Endothelial cell of umbilical vein (primary cell): ENCODE measurements around the gene ALKBH5. TPM values are rescaled to one million over a fixed set of nuclear protein-coding genes. Genes with fewer than 3 reads are reported as not detected.
A peak's percentile ranks its signal among the peaks of the same experiment; 100 is the strongest.

Source experiments
- BruUV-seq: library from RNA; stranded (reverse); fragments of 400-500 nt; replicated peaks from 2 replicates; lab custom pipeline; 2021; lab: Mats Ljungman, UMichigan
- CTCF ChIA-PET: fragments of 300-600, 350-600 bp; sonication (Branson Sonifier 250); formaldehyde crosslinking; loops from one replicate; lab custom pipeline; 2021; ENCODE audit warnings: antibody characterized with exemption, inconsistent platforms; lab: Charles Lee
- POLR2A ChIA-PET: fragments of 300-600, 350-600 bp; sonication (Branson Sonifier 250); formaldehyde crosslinking; loops from one replicate; lab custom pipeline; 2021; ENCODE audit warnings: antibody characterized with exemption, inconsistent platforms; lab: Charles Lee
- DNase-seq: peaks from one replicate; pipeline ENCODE4 v3.0.0-alpha.2; 2011; ENCODE audit warnings: low read depth, low spot score
- FAIRE-seq: peaks from 2 replicates; lab custom pipeline; 2011; peaks lifted over from hg19 to GRCh38; lab: Jason Lieb, UNC
- H2AFZ ChIP-seq: 2 replicates; pipeline ENCODE4 v1.6.0; 2012; ENCODE audit warnings: low read depth, low read length, control low read depth, inconsistent platforms
- H3K27ac ChIP-seq: 2 replicates; pipeline ENCODE4 v1.5.1; 2011; ENCODE audit warnings: low read depth, mild to moderate bottlenecking, control low read depth, low read length, moderate library complexity; ENCODE audit not compliant: insufficient read depth
- H3K27me3 ChIP-seq, 2 experiments: 2 replicates each; pipeline versions ENCODE4 v1.6.0 to v1.6.1; 2011; ENCODE audit warnings: low read length in 2 of 2, mixed read lengths in 1 of 2; ENCODE audit not compliant: control insufficient read depth in 2 of 2, insufficient read depth in 2 of 2
- H3K36me3 ChIP-seq, 2 experiments: 2 replicates in 1 of 2; 3 replicates in 1 of 2; pipeline ENCODE4 v1.5.1; 2011; ENCODE audit warnings: low read length in 2 of 2, mild to moderate bottlenecking in 1 of 2, moderate library complexity in 1 of 2; ENCODE audit not compliant: control insufficient read depth in 2 of 2, insufficient read depth in 2 of 2; ENCODE audit errors: extremely low read depth in 1 of 2
- H3K4me1 ChIP-seq: 3 replicates; pipeline ENCODE4 v1.5.1; 2011; ENCODE audit warnings: mild to moderate bottlenecking, low read length; ENCODE audit not compliant: control insufficient read depth, insufficient read depth; ENCODE audit errors: extremely low read depth
- H3K4me2 ChIP-seq: 2 replicates; pipeline ENCODE4 v1.6.1; 2011; ENCODE audit warnings: low read length, control low read depth, mixed read lengths; ENCODE audit not compliant: insufficient read depth
- H3K4me3 ChIP-seq, 3 experiments: fragments of 200-600 bp in 1 of 3; sonication (generic), shearing (Covaris generic) in 1 of 3; replicated peaks in 1 of 3; 2 replicates each; pipeline ENCODE4 v1.5.1; 2011 to 2016; ENCODE audit warnings: control low read depth in 3 of 3, low read length in 3 of 3, mild to moderate bottlenecking in 2 of 3, inconsistent platforms in 1 of 3, low read depth in 1 of 3, moderate library complexity in 1 of 3; ENCODE audit not compliant: insufficient read depth in 1 of 3
- H3K79me2 ChIP-seq: 2 replicates; pipeline ENCODE4 v1.6.0; 2012; ENCODE audit warnings: low read length, inconsistent platforms; ENCODE audit not compliant: control insufficient read depth, insufficient read depth
- H3K9ac ChIP-seq: replicated peaks from 2 replicates; pipeline ENCODE3; 2011; ENCODE audit warnings: low read length, control low read depth; ENCODE audit not compliant: insufficient read depth; ENCODE audit errors: extremely low read depth
- H3K9me1 ChIP-seq: replicated peaks from 3 replicates; pipeline ENCODE4 v1.6.0; 2011; ENCODE audit warnings: mild to moderate bottlenecking, low read length; ENCODE audit not compliant: control insufficient read depth, insufficient read depth; ENCODE audit errors: extremely low read depth
- H3K9me3 ChIP-seq: replicated peaks from 2 replicates; pipeline ENCODE4 v1.5.1; 2012; ENCODE audit warnings: low read length, inconsistent platforms; ENCODE audit not compliant: control insufficient read depth, insufficient read depth
- H4K20me1 ChIP-seq: replicated peaks from 2 replicates; pipeline ENCODE3; 2011; ENCODE audit warnings: mild to moderate bottlenecking, low read length; ENCODE audit not compliant: control insufficient read depth, insufficient read depth; ENCODE audit errors: extremely low read depth
- EZH2 ChIP-seq: IDR thresholded peaks from 2 replicates; pipeline ENCODE4 v1.6.1; 2012; ENCODE audit warnings: borderline replicate concordance, low read depth, mild to moderate bottlenecking, moderate library complexity, low read length, inconsistent platforms; ENCODE audit not compliant: severe bottlenecking
- FOS ChIP-seq: IDR thresholded peaks from 2 replicates; pipeline ENCODE4 v1.6.1; 2011; ENCODE audit warnings: mild to moderate bottlenecking, low read length, moderate library complexity, borderline replicate concordance; ENCODE audit not compliant: insufficient read depth
- GATA2 ChIP-seq: IDR thresholded peaks from 2 replicates; pipeline ENCODE4 v1.7.0; 2011; ENCODE audit warnings: low read depth, mild to moderate bottlenecking, moderate library complexity, mixed read lengths, low read length; ENCODE audit not compliant: insufficient read length, insufficient read depth
- JUN ChIP-seq: IDR thresholded peaks from 2 replicates; pipeline ENCODE4 v1.6.1; 2011; ENCODE audit warnings: borderline replicate concordance, low read depth; ENCODE audit not compliant: insufficient read length, insufficient read depth
- MYC ChIP-seq: IDR thresholded peaks from one replicate; pipeline ENCODE4 v1.6.1; 2011; ENCODE audit warnings: mild to moderate bottlenecking, low read depth, low read length
- POLR2A ChIP-seq: IDR thresholded peaks from 2 replicates; pipeline ENCODE4 v1.6.1; 2012; ENCODE audit warnings: low read depth, mild to moderate bottlenecking, control low read depth, low read length
- POLR2AphosphoS5 ChIP-seq: IDR thresholded peaks from 2 replicates; pipeline ENCODE4 v1.6.1; 2012; ENCODE audit warnings: low read depth, mild to moderate bottlenecking, control low read depth, low read length, moderate library complexity; ENCODE audit not compliant: insufficient read depth
- dilution Hi-C: fragments of 300-500 bp; cut with MboI; formaldehyde crosslinking; loops from one replicate; pipeline ENCODE4 v1.15.0; 2019; ENCODE audit warnings: low sequenced_read_pairs; ENCODE audit not compliant: extremely low pct_ligation_motif_present
- intact Hi-C: fragments of 100-400 bp; cut with micrococcal nuclease; formaldehyde crosslinking; loops from one replicate; pipeline ENCODE4 v1.10.0; 2022
- polyA plus RNA-seq, 4 experiments: library from polyadenylated mRNA; depleted of rRNA in 3 of 4; stranded (reverse) in 3 of 4; unstranded in 1 of 4; fragments of >200 nt; gene quantifications; 2 replicates each; pipeline versions ENCODE4 v1.2.1 to v1.2.3, GENCODE V29; 2011 to 2012; ENCODE audit warnings: missing spikeins in 1 of 4
- total RNA-seq: library from RNA; stranded (reverse); gene quantifications from 2 replicates; pipeline ENCODE4 v1.2.3, GENCODE V29; 2021
- TF ChIP-seq, protein P1 (sequence below): IDR thresholded peaks from 2 replicates; pipeline ENCODE4 v1.6.1; 2011; ENCODE audit not compliant: insufficient read depth, insufficient read length
- TF ChIP-seq, protein P2 (sequence below), 2 donors: IDR thresholded peaks; 1 replicate in 1 of 2; 2 replicates in 1 of 2; pipeline ENCODE4 v1.5.1; 2011; ENCODE audit warnings: low read length in 2 of 2, mild to moderate bottlenecking in 2 of 2, moderate library complexity in 2 of 2, control low read depth in 1 of 2, inconsistent platforms in 1 of 2, low read depth in 1 of 2; ENCODE audit not compliant: insufficient read depth in 1 of 2; ENCODE audit errors: extremely low read depth in 1 of 2

Gene ALKBH5
- total and polyA plus RNA-seq, 2 donors (not counting 3 experiments of a cell fraction or from before 2014, with no cell fraction given), result 55.3 to 71.0 TPM

DNA sequence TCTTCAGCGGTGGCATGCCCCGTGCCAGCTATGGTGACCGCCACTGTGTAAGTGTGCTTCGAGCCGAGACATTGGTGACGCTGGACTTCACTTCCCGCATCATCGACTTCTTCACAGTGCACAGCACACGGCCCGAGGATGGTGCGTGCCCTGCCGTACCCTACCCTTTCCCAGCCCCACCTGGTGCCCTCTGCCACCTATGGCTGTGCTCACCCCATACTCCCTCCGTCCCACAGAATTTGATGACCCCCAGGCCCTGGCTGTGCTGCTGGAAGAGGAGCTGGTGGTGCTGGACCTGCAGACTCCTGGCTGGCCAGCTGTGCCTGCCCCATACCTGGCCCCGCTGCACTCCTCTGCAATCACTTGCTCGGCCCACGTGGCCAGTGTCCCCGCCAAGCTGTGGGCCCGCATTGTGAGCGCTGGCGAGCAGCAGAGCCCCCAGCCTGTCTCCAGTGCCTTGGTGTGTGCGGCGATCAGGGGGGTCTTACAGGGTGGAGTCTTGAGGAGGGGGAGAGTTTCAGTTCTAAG is 51.3 kb downstream of the ALKBH5 start:
- dilution Hi-C loops (no loop called here), intact Hi-C loops (loop anchor here (2.0 kb wide), 1 partner anchor 80 kb away; the partner anchor contains the start of genes SMCR8 and TOP3A)
- CTCF ChIA-PET, result interaction anchor here (1.1 to 1.7 kb wide), 3 partner anchors 11 to 17 kb away, joined by 4 to 11 read pairs (median 6); no protein-coding TSS in a partner anchor
- Histone ChIP-seq H3K36me3 (peaks cover 6 to 44% of the 10 kb centered on the region in 2 experiments), H3K9me1 (no peaks in the 10 kb centered on the region), H3K9ac (no peak overlapping the region), H3K4me3 (no peak overlapping the region), H4K20me1 (no peaks in the 10 kb centered on the region), H3K4me1 (peaks cover 13% of the 10 kb centered on the region), H3K9me3 (no peaks in the 10 kb centered on the region), H2AFZ (no peak overlapping the region), H3K4me2 (no peak overlapping the region), H3K27me3 (no peaks in the 10 kb centered on the region), H3K79me2 (peaks cover 7% of the 10 kb centered on the region), H3K27ac (peak overlapping the region; percentile 89)
- FAIRE-seq (no peak), DNase-seq (no peak)
- no TSS peak for BruUV-seq
- TF ChIP-seq EZH2 (no peak), POLR2AphosphoS5 (no peak)
- POLR2A ChIA-PET, result no interaction called here

DNA sequence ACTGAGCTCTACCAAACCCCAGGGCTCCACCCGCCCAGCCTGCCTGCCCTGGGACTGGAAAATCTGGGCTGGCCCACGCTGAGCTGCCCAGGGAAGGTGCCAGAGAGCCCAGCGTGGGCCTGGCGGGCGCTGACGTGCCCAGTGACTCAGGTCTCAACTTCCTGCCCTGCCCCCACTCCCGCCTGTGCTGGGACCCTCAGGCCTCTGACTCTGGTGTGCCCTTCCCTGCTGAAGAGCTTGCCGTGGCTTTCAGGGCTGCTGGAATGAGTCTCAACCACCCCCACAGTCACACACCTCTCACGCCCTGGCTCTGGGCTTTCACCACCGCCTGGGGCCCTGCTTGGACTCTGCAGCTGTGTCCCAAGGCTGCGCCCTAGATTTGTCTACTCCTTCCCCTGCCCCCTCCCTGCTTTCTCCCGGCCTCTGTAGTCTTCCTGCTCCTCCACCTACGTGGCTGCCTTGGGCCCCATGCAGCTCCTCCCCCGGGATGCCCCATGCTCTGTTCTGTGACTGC is 52.2 kb downstream of the ALKBH5 start:
- CTCF ChIA-PET, result interaction anchor here (0.8 to 1.7 kb wide), 6 partner anchors 12 to 87 kb away, joined by 3 to 11 read pairs (median 4); no protein-coding TSS in a partner anchor
- H3K4me2 ChIP-seq, result no peak overlapping the region
- H3K4me3 ChIP-seq, result no peak overlapping the region

More for the DNA sequence above, 52.2 kb downstream of the ALKBH5 start:
- Histone ChIP-seq H3K9me3 (no peaks in the 10 kb centered on the region), H3K9ac (peak overlapping the region; percentile 53), H4K20me1 (no peaks in the 10 kb centered on the region), H3K36me3 (peaks cover 6 to 49% of the 10 kb centered on the region in 2 experiments), H2AFZ (peak overlapping the region; percentile 30), H3K27ac (peak overlapping the region; percentile 89), H3K9me1 (no peaks in the 10 kb centered on the region), H3K4me1 (peaks cover 13% of the 10 kb centered on the region), H3K79me2 (no peaks in the 10 kb centered on the region), H3K27me3 (no peaks in the 10 kb centered on the region)
- TF ChIP-seq MYC, result no peak
- peak; percentile 69 for TF ChIP-seq POLR2AphosphoS5
- no peak for TF ChIP-seq EZH2
- TF ChIP-seq, protein P1, sequence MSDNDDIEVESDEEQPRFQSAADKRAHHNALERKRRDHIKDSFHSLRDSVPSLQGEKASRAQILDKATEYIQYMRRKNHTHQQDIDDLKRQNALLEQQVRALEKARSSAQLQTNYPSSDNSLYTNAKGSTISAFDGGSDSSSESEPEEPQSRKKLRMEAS, result no peak
- TF ChIP-seq JUN, result peak; percentile 46
- TF ChIP-seq, protein P2, sequence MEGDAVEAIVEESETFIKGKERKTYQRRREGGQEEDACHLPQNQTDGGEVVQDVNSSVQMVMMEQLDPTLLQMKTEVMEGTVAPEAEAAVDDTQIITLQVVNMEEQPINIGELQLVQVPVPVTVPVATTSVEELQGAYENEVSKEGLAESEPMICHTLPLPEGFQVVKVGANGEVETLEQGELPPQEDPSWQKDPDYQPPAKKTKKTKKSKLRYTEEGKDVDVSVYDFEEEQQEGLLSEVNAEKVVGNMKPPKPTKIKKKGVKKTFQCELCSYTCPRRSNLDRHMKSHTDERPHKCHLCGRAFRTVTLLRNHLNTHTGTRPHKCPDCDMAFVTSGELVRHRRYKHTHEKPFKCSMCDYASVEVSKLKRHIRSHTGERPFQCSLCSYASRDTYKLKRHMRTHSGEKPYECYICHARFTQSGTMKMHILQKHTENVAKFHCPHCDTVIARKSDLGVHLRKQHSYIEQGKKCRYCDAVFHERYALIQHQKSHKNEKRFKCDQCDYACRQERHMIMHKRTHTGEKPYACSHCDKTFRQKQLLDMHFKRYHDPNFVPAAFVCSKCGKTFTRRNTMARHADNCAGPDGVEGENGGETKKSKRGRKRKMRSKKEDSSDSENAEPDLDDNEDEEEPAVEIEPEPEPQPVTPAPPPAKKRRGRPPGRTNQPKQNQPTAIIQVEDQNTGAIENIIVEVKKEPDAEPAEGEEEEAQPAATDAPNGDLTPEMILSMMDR (IDR thresholded peaks at IDR 0.05; ENCODE audit: extremely low read depth in 1 of 2, insufficient read depth in 1 of 2, low read depth in 1 of 2, low read length in 2 of 2), result no peak
- TF ChIP-seq FOS, result peak; percentile 76
- no peak for TF ChIP-seq GATA2
- no peak for TF ChIP-seq POLR2A
- DNase-seq (peak; percentile 72), FAIRE-seq (peak; percentile 86)
- dilution Hi-C loops, result no loop called here
- POLR2A ChIA-PET, result interaction anchor here (0.6 kb wide), 1 partner anchor 21 kb away, joined by 3 read pairs; no protein-coding TSS in a partner anchor
- no TSS peak for BruUV-seq
- intact Hi-C loops, result loop anchor here (1.0 to 2.0 kb wide), 2 partner anchors 12 to 79 kb away; partner anchors contain the start of genes SMCR8 and TOP3A
